Esophagus squamous epithelium (tissue), 4 donors: ENCODE data around the gene TIMP2.

Experiments used
- CTCF ChIP-seq, 6 experiments: fragments of 450-650 bp in 4 of 6; fragments of 200-600 bp in 2 of 6; sonication (generic) in 2 of 6; IDR thresholded peaks; one replicate each; pipeline ENCODE4 v1.5.1; 2016 to 2019; ENCODE audit warnings: antibody characterized with exemption in 6 of 6, mild to moderate bottlenecking in 4 of 6, moderate library complexity in 4 of 6
- POLR2A ChIP-seq, 4 donors: fragments of 450-650 bp; IDR thresholded peaks; one replicate each; pipeline ENCODE4 v1.6.1; 2017; ENCODE audit warnings: antibody characterized with exemption in 4 of 4, mild to moderate bottlenecking in 4 of 4, moderate library complexity in 3 of 4

GRCh38 chr17:78834571-78834970, 90.6 kb downstream of the TIMP2 start:
- no peak for TF ChIP-seq POLR2A (IDR thresholded peaks at IDR 0.05)
- TF ChIP-seq CTCF (IDR thresholded peaks at IDR 0.05) = no peak
